NT2/D1 (cell line): ENCODE data around the gene DNM1L.
"Not testable (repeated sequence)": the region's sequence is repeated elsewhere in the genome, so short reads cannot be mapped to it uniquely, and the experiment has no call there.

Experiments used
- DNase-seq: peaks from one replicate; pipeline ENCODE4 v3.0.0-alpha.2; 2011; ENCODE audit warnings: low read depth, low spot score
- H3K27me3 ChIP-seq: 2 replicates; pipeline ENCODE4 v1.6.0; 2011; ENCODE audit warnings: mild to moderate bottlenecking; ENCODE audit not compliant: insufficient read length, insufficient read depth
- H3K36me3 ChIP-seq: 2 replicates; pipeline ENCODE4 v1.6.1; 2011; ENCODE audit warnings: mild to moderate bottlenecking, low read length, mixed read lengths; ENCODE audit not compliant: insufficient read depth, insufficient read length
- H3K4me1 ChIP-seq: 2 replicates; pipeline ENCODE4 v1.5.1; 2011; ENCODE audit not compliant: insufficient read depth, insufficient read length
- H3K4me3 ChIP-seq: 2 replicates; pipeline ENCODE4 v1.5.1; 2011; ENCODE audit warnings: low read depth; ENCODE audit not compliant: insufficient read length
- H3K9ac ChIP-seq: 2 replicates; pipeline ENCODE4 v1.6.0; 2011; ENCODE audit warnings: low read depth; ENCODE audit not compliant: insufficient read length
- H3K9me3 ChIP-seq: 2 replicates; pipeline ENCODE4 v1.5.1; 2011; ENCODE audit warnings: mild to moderate bottlenecking, low read length; ENCODE audit not compliant: insufficient read depth
- SUZ12 ChIP-seq: IDR thresholded peaks from 2 replicates; pipeline ENCODE4 v1.6.1; 2011; ENCODE audit not compliant: insufficient read length, insufficient read depth; ENCODE audit errors: extremely low read depth
- YY1 ChIP-seq: IDR thresholded peaks from 2 replicates; pipeline ENCODE4 v1.6.1; 2011; ENCODE audit not compliant: insufficient read length, insufficient read depth
- ZNF274 ChIP-seq: IDR thresholded peaks from 2 replicates; pipeline ENCODE4 v1.6.1; 2011; ENCODE audit warnings: mild to moderate bottlenecking, low read depth, low read length

The DNM1L gene

GRCh38 chr12:32697445-32697844 lies 18.3 kb downstream of the DNM1L start:
- Histone ChIP-seq H3K9ac (no peak overlapping the region), H3K9me3 (no peaks in the 10 kb centered on the region), H3K36me3 (peaks cover 31% of the 10 kb centered on the region), H3K27me3 (no peaks in the 10 kb centered on the region), H3K4me1 (no peaks in the 10 kb centered on the region), H3K4me3 (no peak overlapping the region)
- TF ChIP-seq YY1 (no peak), ZNF274 (no peak), SUZ12 (no peak)
- no peak for DNase-seq

DNA sequence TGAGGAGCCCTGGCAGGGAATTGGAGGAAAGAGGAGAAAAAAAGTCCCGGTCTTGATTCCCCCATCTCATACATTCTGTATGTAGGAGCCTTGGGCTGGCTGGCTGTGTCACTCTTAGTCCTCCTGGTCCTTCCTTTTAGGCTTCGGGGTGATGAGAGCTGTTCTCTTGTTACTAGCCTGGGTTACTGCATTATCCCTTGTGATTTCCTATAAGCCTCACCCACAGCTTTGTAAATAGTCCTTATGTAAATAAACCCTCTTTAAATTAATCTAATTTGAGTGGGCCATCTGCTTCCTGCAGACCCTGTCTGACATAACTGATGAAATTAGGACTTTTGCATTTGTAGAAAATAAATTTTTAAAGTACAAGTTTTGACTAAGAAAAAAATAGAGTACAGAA lies 19.2 kb downstream of the DNM1L start:
- Histone ChIP-seq H3K9me3 (no peaks in the 10 kb centered on the region), H3K36me3 (peaks cover 32% of the 10 kb centered on the region), H3K4me1 (no peaks in the 10 kb centered on the region), H3K4me3 (no peak overlapping the region), H3K27me3 (no peaks in the 10 kb centered on the region), H3K9ac (no peak overlapping the region)
- TF ChIP-seq SUZ12 (no peak), YY1 (no peak)
- DNase-seq = no peak

DNA sequence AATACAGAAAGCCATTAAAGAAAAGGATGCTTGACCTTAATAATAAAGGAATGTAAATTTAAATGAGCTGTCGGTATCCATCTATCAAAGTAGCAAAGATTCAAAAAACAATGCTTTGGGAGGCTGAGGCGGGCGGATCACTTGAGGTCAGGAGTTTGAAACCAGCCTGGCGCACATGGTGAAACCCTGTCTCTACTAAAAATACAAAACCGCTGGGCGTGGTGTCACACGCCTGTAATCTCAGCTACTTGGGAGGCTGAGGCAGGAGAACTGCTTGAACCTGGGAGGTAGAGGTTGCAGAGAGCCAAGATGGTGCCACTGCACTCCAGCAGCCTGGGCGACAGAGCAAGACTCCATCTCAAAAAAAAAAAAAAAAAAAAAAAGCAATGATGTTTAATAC lies 20.3 kb downstream of the DNM1L start:
- not testable (repeated sequence) for H3K9me3 ChIP-seq, H3K4me1 ChIP-seq, H3K9ac ChIP-seq

DNA sequence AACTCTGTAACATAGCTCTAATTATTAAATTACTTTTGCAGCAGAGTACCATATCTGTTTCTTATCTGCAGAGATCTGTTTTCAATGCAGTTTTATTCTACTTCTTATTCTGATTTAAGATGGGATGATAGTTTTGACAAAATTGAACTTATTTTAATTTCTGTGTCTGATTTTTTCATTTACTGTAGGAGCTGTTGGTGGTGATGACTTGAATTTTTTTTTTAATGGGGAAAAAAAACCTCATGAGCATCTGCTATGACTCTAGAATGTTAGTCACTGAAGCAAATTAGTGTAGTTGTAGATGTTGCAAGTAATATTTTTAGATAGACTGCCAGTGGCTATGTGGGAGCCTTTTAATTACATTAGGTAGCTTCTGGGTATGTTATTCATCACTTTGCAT lies 23.4 kb downstream of the DNM1L start:
- Histone ChIP-seq H3K4me3 (no peak overlapping the region), H3K4me1 (no peaks in the 10 kb centered on the region), H3K9me3 (no peaks in the 10 kb centered on the region), H3K36me3 (peaks cover 46% of the 10 kb centered on the region), H3K27me3 (no peaks in the 10 kb centered on the region), H3K9ac (no peak overlapping the region)
- DNase-seq = no peak
- TF ChIP-seq ZNF274 = no peak
- TF ChIP-seq YY1 = no peak
- TF ChIP-seq SUZ12 = no peak

More for the DNA sequence above, 20.3 kb downstream of the DNM1L start:
- DNase-seq, H3K27me3 ChIP-seq, H3K4me3 ChIP-seq: not testable (repeated sequence)
- peaks cover 31% of the 10 kb centered on the region for H3K36me3 ChIP-seq

- H3K4me1 ChIP-seq = no peaks in the 10 kb centered on the region
- H3K4me3 ChIP-seq = no peak overlapping the region
- no peak for DNase-seq
- peaks cover 50% of the 10 kb centered on the region for H3K36me3 ChIP-seq
- no peak overlapping the region for H3K9ac ChIP-seq
- no peaks in the 10 kb centered on the region for H3K27me3 ChIP-seq
- no peaks in the 10 kb centered on the region for H3K9me3 ChIP-seq
- TF ChIP-seq SUZ12 (no peak), ZNF274 (no peak), YY1 (no peak)
Observed at GRCh38 chr12:32702946-32703345, 23.8 kb downstream of the DNM1L start.

DNA sequence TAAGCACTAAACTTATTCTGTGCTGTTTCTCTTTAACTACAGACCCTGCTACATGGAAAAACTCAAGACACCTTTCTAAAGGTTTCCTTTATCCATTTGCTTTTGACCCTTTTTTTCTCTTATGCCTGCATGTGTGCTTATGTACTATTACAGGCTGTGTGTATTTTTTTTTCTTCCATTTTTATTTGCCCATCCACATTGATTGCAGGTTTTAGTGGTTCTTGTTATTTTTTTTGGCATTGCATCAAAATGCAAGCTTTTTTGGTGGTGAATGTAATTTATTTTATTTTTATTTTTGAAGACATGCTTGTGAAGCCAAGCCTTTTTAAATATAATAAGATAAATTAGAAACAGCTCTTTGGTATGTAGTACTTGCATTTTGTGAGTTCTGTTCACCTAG lies 26.7 kb downstream of the DNM1L start:
- Histone ChIP-seq H3K4me3 (no peak overlapping the region), H3K9ac (no peak overlapping the region), H3K9me3 (no peaks in the 10 kb centered on the region), H3K36me3 (peaks cover 68% of the 10 kb centered on the region), H3K27me3 (no peaks in the 10 kb centered on the region), H3K4me1 (no peaks in the 10 kb centered on the region)
- DNase-seq = no peak
- TF ChIP-seq ZNF274 = no peak
- TF ChIP-seq YY1 = no peak
- TF ChIP-seq SUZ12 = no peak

GRCh38 chr12:32706335-32707024 lies 27.4 kb downstream of the DNM1L start:
- no peak for DNase-seq
- H3K4me3 ChIP-seq = no peak overlapping the region
- no peaks in the 10 kb centered on the region for H3K27me3 ChIP-seq
- H3K36me3 ChIP-seq = peaks cover 70% of the 10 kb centered on the region
- no peak overlapping the region for H3K9ac ChIP-seq
- no peaks in the 10 kb centered on the region for H3K9me3 ChIP-seq
- no peaks in the 10 kb centered on the region for H3K4me1 ChIP-seq
- TF ChIP-seq YY1 = no peak
- no peak for TF ChIP-seq ZNF274
- TF ChIP-seq SUZ12 = no peak

DNA sequence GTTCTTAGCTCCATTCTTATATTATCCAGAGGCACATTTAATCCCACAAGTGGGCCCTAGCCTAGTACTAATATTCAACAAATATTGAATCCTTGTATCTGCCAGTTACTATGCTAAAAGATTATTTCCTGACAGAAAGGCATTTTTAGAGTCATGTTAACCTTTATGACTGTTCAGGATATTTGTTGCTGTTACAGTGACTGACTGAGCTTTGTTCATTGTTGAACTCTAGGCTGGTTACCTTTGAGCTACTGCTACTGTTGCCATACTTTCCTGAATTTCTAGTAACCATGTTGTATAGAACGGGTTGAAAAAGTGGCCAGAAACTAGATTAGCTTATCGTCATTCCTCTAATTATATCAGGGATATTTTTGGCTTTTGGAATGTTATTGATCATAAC lies 29.8 kb downstream of the DNM1L start:
- DNase-seq = no peak
- H3K9me3 ChIP-seq = no peaks in the 10 kb centered on the region
- TF ChIP-seq ZNF274 = no peak
- TF ChIP-seq YY1 = no peak
- no peak for TF ChIP-seq SUZ12
- no peak overlapping the region for H3K9ac ChIP-seq
- H3K36me3 ChIP-seq = peaks cover 81% of the 10 kb centered on the region
- no peaks in the 10 kb centered on the region for H3K27me3 ChIP-seq
- no peaks in the 10 kb centered on the region for H3K4me1 ChIP-seq
- H3K4me3 ChIP-seq = no peak overlapping the region
